Peyer's patch (tissue), 4 donors: ENCODE results near the gene CYTIP.

Experiments used
- POLR2A ChIP-seq, 2 donors: fragments of 450-650 bp; IDR thresholded peaks; one replicate each; pipeline ENCODE4 v1.5.1; 2017; ENCODE audit warnings: antibody characterized with exemption in 2 of 2, mild to moderate bottlenecking in 2 of 2, moderate library complexity in 2 of 2
- TF ChIP-seq, protein P1 (sequence below), 6 experiments: fragments of 450-650 bp in 4 of 6; fragments of 200-600 bp in 2 of 6; sonication (generic) in 1 of 6; IDR thresholded peaks; one replicate each; pipeline ENCODE4 v1.5.1; 2017 to 2019; ENCODE audit warnings: antibody characterized with exemption in 6 of 6, mild to moderate bottlenecking in 3 of 6, moderate library complexity in 1 of 6

DNA sequence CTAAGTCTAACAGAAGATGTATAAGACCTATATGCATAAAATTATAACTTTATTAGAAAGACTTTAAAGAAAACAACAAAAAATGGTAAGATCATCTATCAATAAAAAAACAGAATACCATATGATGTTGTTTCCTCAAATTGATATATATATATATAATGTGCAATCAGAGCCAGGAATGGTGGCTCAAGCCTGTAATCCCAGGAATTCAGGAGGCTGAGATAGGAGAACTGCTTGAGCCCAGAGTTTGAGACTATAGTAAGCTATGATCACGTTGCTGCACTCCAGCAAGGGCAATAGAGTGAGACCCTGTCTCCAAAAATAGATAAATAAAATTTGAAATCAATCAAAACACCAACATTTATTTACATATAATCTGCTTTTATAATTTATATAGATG lies 19.5 kb downstream of the CYTIP start:
- TF ChIP-seq, protein P1, sequence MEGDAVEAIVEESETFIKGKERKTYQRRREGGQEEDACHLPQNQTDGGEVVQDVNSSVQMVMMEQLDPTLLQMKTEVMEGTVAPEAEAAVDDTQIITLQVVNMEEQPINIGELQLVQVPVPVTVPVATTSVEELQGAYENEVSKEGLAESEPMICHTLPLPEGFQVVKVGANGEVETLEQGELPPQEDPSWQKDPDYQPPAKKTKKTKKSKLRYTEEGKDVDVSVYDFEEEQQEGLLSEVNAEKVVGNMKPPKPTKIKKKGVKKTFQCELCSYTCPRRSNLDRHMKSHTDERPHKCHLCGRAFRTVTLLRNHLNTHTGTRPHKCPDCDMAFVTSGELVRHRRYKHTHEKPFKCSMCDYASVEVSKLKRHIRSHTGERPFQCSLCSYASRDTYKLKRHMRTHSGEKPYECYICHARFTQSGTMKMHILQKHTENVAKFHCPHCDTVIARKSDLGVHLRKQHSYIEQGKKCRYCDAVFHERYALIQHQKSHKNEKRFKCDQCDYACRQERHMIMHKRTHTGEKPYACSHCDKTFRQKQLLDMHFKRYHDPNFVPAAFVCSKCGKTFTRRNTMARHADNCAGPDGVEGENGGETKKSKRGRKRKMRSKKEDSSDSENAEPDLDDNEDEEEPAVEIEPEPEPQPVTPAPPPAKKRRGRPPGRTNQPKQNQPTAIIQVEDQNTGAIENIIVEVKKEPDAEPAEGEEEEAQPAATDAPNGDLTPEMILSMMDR (IDR thresholded peaks at IDR 0.05): no peak
- TF ChIP-seq POLR2A (IDR thresholded peaks at IDR 0.05): no peak
